Choroid plexus epithelial cell (primary cell): Measurements from ENCODE around the gene KRTAP13-4.
A peak's percentile ranks its signal among the peaks of the same experiment; 100 is the strongest.

Source experiments
- DNase-seq: peaks from one replicate; pipeline ENCODE4 v3.0.0-alpha.2; 2010; ENCODE audit warnings: low read depth
- H3K4me3 ChIP-seq: 2 replicates; pipeline ENCODE4 v1.5.1; 2011; ENCODE audit warnings: low read depth, mild to moderate bottlenecking, control low read depth, low read length, moderate library complexity
- CTCF ChIP-seq: conservative IDR thresholded peaks from 2 replicates; pipeline ENCODE4 v1.5.1; 2011; ENCODE audit warnings: low read depth, mild to moderate bottlenecking, control low read depth, inconsistent platforms, low read length, moderate library complexity

KRTAP13-4 gene

DNA sequence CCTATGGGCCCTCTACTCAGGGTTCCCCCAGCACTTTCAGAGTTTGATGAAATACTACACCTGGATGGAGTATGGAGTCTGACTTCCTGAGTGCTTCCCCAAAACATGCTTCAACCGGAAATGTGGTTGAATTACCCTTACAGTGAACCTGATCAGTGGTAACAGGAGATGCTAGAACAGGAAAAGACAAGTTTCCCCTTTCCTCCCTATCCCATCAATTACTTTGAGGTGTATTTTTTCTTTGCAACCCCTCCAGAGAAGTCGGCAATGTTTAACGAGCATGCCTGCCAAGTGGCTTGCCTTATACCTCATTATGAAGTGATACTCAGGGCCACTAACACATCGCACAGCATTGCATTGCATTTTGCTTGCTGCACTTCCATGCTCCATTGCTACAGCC lies 17.0 kb downstream of the KRTAP13-4 start:
- no peak for DNase-seq
- no peak overlapping the region for H3K4me3 ChIP-seq
- TF ChIP-seq CTCF: no peak

DNA sequence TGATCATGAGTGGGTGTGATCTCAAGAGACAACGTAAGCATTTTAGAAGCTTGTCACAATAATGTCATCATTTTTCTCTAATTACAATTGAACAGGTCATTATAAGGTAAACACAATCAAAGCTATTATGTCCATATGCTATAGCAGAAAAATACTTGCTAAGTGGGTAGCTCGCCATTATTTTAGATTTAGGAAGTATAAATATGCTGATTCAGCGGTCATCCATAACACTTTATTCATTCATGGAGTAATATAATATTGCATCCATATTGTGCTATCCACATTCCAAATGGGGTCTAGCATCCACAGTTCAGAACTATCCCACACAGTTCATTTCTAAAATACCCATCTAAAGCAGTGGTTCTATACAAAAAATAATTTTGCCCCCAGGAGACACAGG lies 18.5 kb downstream of the KRTAP13-4 start:
- no peak overlapping the region for H3K4me3 ChIP-seq
- no peak for TF ChIP-seq CTCF
- DNase-seq: no peak

GRCh38 chr21:30463713-30464112 lies 33.7 kb downstream of the KRTAP13-4 start:
- H3K4me3 ChIP-seq: no peak overlapping the region
- peak; percentile 56 for TF ChIP-seq CTCF
- DNase-seq: peak; percentile 14

DNA sequence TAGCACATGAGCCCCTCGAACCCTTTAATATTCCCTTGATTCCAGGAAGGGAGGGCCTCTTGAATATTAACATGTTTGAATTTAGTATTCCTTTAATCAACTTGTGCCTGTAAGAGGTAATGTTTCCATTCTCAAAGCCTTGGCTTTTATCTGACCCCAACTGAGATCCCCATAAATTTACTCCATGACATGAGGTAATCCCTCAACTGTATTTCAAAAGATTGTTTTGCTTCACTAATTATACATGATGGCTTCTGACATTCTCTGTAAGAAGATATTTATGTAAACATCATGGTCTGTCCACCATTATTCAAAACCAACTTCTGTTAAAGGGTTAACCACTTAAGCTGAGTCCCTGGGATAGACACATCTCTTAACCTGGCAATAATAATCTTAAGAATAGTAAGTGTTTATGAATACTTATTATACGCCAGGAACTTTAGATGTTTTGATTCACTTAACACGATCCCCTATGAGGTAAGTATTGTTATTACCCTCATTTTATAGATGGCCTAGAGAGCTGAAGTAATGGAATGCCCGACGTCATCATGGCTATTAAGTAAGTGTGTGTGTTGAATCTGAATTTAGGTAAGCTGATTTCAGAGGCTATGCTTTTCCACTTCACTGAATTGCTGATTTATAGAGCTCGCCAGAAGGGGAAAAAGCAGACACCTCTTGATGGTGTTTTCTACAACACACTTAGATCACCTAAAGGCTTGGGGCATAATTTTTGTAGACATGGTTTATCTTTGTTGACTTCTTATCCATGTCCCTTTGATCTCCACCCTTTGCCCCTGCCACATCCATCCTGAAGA lies 39.1 kb downstream of the KRTAP13-4 start:
- no peak for TF ChIP-seq CTCF
- no peak for DNase-seq
- no peak overlapping the region for H3K4me3 ChIP-seq

DNA sequence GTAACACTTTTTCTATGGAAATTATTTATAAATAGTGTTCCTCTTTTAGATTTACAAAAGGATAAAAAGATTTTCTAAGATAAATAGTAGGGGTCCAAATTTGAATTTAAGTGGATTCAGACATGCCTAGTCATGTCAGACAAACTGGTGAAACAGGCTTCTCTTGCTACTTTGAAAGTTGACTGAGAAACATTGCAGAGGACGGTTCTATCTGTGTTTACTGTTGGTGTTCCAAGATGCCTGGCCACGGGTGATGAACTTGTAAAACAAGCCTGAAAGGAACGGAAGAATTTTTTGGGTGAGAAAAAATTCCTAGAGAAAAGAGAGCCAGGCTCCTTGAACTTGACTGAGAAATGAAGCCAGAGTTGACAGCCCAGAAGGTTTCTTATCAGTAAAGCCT lies 48.0 kb downstream of the KRTAP13-4 start:
- no peak overlapping the region for H3K4me3 ChIP-seq
- DNase-seq: no peak
- no peak for TF ChIP-seq CTCF

DNA sequence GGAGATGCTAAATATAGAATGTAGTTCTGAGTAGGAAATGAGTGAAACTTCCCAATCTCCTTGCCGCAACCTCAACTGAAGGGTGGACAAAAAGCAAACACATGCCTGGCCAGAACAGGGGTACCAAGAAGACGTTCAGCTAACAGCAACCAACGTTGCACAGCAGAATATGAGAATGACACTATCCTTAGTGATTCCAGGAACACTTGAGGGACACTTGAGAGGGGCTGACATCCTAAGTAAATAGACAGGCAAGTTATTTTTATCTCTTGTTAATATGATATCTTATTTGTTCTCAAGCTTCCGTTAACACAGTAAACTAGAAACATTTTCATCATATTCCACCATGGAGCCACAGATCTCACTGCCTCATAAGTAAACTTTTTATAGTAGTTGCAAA lies 49.2 kb downstream of the KRTAP13-4 start:
- DNase-seq: no peak
- no peak for TF ChIP-seq CTCF
- H3K4me3 ChIP-seq: no peak overlapping the region

DNA sequence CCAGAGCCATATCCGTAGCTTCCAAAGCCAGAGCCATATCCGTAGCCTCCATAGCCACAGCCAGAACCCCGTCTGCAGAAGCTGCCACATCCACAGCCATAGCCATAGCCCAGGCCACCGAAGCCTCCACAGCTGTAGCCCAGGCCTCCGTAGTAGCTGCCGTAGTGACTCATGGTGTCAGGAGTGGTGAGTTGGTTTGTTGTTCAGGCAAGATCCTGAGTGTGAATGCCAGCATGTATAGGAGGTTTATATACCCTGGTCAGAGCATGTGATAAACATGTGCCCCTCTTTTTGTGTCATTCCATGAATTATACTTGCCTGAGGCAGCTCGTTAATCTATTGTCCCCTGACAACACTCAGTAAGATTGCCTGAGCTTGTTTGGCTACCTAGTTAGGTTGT lies 50.1 kb downstream of the KRTAP13-4 start, which contains the start of gene KRTAP19-1:
KRTAP19-1 (minus strand) TSS at position 223 of the 400 bp plus-strand sequence; CDS start at position 173, 50 bp downstream.
- no peak for DNase-seq
- H3K4me3 ChIP-seq: no peak within 1 kb of the TSS
- no peak for TF ChIP-seq CTCF
